ENCODE measurements around the gene CNNM3.

Gene CNNM3

DNA sequence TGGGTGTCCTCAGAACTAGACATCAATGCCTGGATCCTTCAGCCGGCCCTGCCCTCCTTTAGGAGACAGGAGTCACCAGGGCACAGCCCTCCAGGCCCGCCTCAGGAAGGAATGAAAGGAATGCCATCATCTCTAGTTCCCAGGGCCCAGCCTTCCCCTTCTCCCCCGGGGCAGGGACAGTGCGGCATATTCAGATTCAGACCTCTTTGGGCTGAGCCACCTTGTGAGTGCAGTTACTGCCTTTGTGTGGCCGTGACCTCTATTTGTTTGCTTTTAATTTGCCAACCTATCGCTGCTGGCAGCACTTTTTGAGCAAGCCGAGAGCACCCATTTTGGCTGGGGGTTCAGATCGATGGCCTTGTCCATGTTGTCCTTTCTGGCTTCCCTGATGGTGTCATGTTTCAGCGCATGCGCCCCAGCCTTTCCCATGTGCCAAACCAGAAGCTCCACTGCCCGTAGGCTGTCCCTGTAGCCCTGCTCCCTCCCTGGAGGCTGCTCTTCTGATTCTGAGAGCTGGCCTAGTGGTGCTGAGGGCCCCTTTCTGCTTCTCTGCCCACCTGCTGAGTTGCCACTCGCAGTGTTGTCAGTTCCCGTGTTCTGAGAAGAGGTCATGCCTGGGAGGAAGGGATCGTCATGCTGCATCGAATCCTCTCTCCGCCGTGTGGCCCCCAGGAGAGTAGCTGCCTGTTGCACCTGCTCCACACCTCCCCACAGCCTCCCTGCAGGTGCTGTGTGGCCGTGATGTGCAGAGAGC, 16.9 kb downstream of the CNNM3 start:
- no peak overlapping the region for H3K4me3 ChIP-seq (ENCODE audit: low read depth, low read length)
- no peak for TF ChIP-seq POLR2A (IDR thresholded peaks at IDR 0.05; ENCODE audit: extremely low read depth, insufficient read length)
- TF ChIP-seq, protein P1, sequence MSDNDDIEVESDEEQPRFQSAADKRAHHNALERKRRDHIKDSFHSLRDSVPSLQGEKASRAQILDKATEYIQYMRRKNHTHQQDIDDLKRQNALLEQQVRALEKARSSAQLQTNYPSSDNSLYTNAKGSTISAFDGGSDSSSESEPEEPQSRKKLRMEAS (IDR thresholded peaks at IDR 0.05; ENCODE audit: low read depth, low read length), result no peak
- no peak for DNase-seq (ENCODE audit: low read depth)

DNA sequence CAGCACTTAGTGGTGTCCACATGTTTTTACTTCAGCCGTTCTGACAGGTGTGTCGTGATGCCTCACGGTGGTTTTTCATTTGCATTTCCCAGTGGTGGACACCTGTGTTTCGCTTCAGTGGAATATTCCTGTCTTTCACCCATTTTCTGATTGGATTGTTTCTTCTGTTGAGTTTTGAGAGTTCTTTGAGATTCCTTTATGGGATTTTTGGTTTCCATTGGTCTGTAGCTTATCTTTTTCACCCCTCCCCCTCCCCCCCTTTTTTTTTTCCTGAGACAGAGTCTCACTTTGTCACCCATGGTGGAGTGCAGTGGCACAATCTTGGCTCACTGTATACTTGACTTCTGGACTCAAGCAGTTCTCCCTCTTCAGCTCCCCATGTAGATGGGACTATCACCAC, 19.8 kb downstream of the CNNM3 start:
- DNase-seq (ENCODE audit: low read depth), result no peak
- H3K4me3 ChIP-seq (ENCODE audit: low read depth, low read length), result no peak overlapping the region
- TF ChIP-seq, protein P1 (IDR thresholded peaks at IDR 0.05; ENCODE audit: low read depth, low read length), result no peak
- TF ChIP-seq POLR2A (IDR thresholded peaks at IDR 0.05; ENCODE audit: extremely low read depth, insufficient read length) (no peak), MYC (IDR thresholded peaks at IDR 0.05; ENCODE audit: low read depth, low read length) (no peak)
- TF ChIP-seq, protein P2, sequence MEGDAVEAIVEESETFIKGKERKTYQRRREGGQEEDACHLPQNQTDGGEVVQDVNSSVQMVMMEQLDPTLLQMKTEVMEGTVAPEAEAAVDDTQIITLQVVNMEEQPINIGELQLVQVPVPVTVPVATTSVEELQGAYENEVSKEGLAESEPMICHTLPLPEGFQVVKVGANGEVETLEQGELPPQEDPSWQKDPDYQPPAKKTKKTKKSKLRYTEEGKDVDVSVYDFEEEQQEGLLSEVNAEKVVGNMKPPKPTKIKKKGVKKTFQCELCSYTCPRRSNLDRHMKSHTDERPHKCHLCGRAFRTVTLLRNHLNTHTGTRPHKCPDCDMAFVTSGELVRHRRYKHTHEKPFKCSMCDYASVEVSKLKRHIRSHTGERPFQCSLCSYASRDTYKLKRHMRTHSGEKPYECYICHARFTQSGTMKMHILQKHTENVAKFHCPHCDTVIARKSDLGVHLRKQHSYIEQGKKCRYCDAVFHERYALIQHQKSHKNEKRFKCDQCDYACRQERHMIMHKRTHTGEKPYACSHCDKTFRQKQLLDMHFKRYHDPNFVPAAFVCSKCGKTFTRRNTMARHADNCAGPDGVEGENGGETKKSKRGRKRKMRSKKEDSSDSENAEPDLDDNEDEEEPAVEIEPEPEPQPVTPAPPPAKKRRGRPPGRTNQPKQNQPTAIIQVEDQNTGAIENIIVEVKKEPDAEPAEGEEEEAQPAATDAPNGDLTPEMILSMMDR (IDR thresholded peaks at IDR 0.05; ENCODE audit: low read depth, low read length), result no peak

DNA sequence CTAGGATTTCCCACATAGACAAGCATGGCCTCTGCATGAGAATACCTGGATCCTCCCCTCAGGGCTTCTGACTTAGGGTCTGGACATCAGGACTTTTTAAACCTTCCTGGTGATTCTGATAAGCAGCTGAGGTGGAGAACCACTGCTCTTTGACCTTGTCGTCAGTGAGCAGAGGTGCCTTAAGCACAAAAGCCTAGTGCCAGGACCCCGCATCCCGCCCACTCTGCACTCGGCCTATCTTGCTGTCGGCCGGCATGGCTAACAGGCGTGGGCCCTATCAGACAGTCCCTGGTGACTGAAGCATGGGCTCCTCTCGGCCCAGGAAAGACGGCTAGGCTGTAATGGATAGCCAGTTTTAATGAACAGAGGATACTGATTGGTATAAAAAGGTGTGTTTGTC, 21.5 kb downstream of the CNNM3 start:
- no peak for DNase-seq (ENCODE audit: low read depth)
- TF ChIP-seq, protein P2 (IDR thresholded peaks at IDR 0.05; ENCODE audit: low read depth, low read length), result no peak
- TF ChIP-seq MYC (IDR thresholded peaks at IDR 0.05; ENCODE audit: low read depth, low read length) (no peak), POLR2A (IDR thresholded peaks at IDR 0.05; ENCODE audit: extremely low read depth, insufficient read length) (no peak)
- TF ChIP-seq, protein P1 (IDR thresholded peaks at IDR 0.05; ENCODE audit: low read depth, low read length), result no peak

DNA sequence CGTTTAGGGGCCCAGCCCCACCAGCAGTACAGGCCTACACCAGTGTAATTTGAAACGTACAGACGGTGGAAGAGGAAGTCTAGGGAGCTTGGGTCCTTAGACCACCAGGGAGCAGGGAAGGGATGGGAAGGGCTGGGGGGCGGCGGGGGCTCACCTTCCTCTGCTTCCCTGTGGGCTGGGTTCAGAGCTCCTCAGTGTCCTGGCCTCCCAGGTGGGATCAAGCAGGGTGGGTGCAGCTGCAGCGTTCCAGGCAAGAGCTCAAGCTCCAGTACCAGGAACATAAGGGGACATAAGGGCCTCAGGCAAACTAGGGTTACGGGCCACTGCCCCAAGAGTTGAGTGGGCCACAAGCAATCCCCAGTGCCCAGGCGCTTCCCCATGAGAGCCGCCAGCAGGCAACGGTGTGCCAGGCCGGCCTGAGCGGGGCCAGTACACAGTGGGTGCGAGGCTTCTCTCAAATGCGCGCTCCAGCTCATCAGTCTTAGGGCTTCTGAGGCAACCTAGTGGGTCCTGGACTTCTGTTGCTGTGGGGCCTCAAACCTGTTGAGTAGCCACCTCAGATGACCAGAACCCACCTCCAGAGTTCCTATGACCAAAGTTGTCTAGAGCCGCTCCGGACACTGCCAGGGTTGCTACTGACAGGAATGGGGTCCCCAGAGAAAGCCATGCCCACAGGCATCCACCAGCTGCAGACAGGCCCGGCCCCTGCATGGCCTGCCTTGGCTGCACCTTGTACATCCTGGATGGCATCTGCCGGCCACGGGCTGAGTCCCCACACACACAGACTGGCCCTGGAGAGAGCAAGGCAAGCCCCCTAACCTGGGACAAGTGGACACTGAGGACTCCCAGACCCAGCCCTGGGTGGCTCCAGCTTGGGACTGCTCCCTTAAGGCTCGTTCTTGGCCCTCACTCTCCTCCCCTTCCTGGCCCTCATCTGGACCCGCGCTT, 22.6 kb downstream of the CNNM3 start:
- no peak overlapping the region for H3K4me3 ChIP-seq (ENCODE audit: low read depth, low read length)
- TF ChIP-seq POLR2A (IDR thresholded peaks at IDR 0.05; ENCODE audit: extremely low read depth, insufficient read length) (no peak), MYC (IDR thresholded peaks at IDR 0.05; ENCODE audit: low read depth, low read length) (no peak)
- TF ChIP-seq, protein P1 (IDR thresholded peaks at IDR 0.05; ENCODE audit: low read depth, low read length), result no peak
- TF ChIP-seq, protein P2 (IDR thresholded peaks at IDR 0.05; ENCODE audit: low read depth, low read length), result no peak
- DNase-seq (ENCODE audit: low read depth), result no peak

More for the DNA sequence above, 21.5 kb downstream of the CNNM3 start:
- no peak overlapping the region for H3K4me3 ChIP-seq (ENCODE audit: low read depth, low read length)

DNA sequence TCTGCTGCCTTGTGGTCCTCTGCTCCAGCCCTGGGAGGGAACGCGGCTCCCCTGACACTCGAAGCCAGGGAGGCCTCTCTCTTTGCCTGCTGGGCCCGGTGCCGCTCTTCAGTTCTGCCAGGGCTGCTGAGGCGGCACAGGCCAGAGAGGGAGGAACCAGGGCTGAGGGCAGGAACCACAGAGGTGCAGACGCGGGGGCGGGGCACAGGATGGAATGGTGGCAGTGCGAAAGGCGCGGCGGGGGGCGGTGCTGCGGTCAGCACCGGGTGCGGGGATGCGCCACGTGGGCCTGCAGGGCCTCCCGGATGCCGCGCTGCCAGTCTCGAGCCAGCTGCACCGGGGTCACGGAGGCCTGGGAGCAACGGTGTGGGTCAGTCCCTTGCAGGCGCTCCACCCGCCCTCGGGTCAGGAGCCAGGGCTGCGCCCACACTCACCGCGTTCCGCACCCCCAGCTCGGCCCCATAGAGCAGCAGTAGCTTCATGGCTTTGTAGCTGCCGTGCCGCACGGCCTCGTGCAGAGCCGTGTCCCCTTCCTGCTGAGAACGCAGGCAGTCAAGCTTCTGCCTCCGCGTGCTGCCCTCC, 23.3 kb downstream of the CNNM3 start:
- DNase-seq (ENCODE audit: low read depth), result peak; percentile 84
- no peak overlapping the region for H3K4me3 ChIP-seq (ENCODE audit: low read depth, low read length)
- TF ChIP-seq MYC (IDR thresholded peaks at IDR 0.05; ENCODE audit: low read depth, low read length), result no peak
- TF ChIP-seq, protein P1 (IDR thresholded peaks at IDR 0.05; ENCODE audit: low read depth, low read length), result no peak
- TF ChIP-seq, protein P2 (IDR thresholded peaks at IDR 0.05; ENCODE audit: low read depth, low read length), result no peak
- no peak for TF ChIP-seq POLR2A (IDR thresholded peaks at IDR 0.05; ENCODE audit: extremely low read depth, insufficient read length)

Measured in NB4 (cell line).